PC-3 (cell line): Measurements from ENCODE around the gene KRTAP1-5. TPM values are rescaled to one million over a fixed set of nuclear protein-coding genes. Genes with fewer than 3 reads are reported as not detected.
"Not testable (repeated sequence)": the region's sequence is repeated elsewhere in the genome, so short reads cannot be mapped to it uniquely, and the experiment has no call there.

Experiments used
- ATAC-seq: fragments of 200-7000 bp; cut with Tn5 transposase; 2 replicates; pipeline ENCODE4 v1.9.1; 2020; ENCODE audit warnings: mild to moderate bottlenecking, moderate library complexity
- BruUV-seq: library from RNA; stranded (reverse); fragments of 400-500 nt; replicated peaks from 2 replicates; lab custom pipeline; 2021; lab: Mats Ljungman, UMichigan
- CTCF ChIA-PET: fragments of 300-600 bp; sonication (Branson Sonifier 250); formaldehyde crosslinking; loops from one replicate; lab custom pipeline; 2022; ENCODE audit warnings: antibody characterized with exemption; lab: Charles Lee
- POLR2A ChIA-PET: fragments of 300-600 bp; sonication (Branson Sonifier 250); formaldehyde crosslinking; loops from one replicate; lab custom pipeline; 2022; ENCODE audit warnings: antibody characterized with exemption; ENCODE audit not compliant: unreplicated experiment; lab: Charles Lee
- DNase-seq: peaks from one replicate; pipeline ENCODE4 v3.0.0-alpha.2; 2015
- H2AFZ ChIP-seq: fragments of 300-600 bp; sonication (generic); 2 replicates; pipeline ENCODE4 v1.6.0; 2016; ENCODE audit warnings: antibody characterized with exemption, low read length
- H3F3A ChIP-seq: fragments of 300-600 bp; sonication (generic); one replicate; pipeline ENCODE4 v1.6.0; 2017; ENCODE audit warnings: antibody characterized with exemption, low read length, control low read depth, mild to moderate bottlenecking; ENCODE audit not compliant: unreplicated experiment
- H3K27ac ChIP-seq: fragments of 300-600 bp; sonication (generic); 2 replicates; pipeline ENCODE4 v1.5.1; 2016; ENCODE audit warnings: mild to moderate bottlenecking, low read length
- H3K27me3 ChIP-seq: fragments of 300-600 bp; sonication (generic); 2 replicates; pipeline ENCODE4 v1.6.1; 2016; ENCODE audit warnings: low read length, mixed read lengths
- H3K36me3 ChIP-seq: fragments of 300-600 bp; sonication (generic); 2 replicates; pipeline ENCODE4 v1.6.1; 2016; ENCODE audit warnings: low read depth, mixed run types, low read length, mixed read lengths
- H3K4me1 ChIP-seq: fragments of 300-600 bp; sonication (generic); 2 replicates; pipeline ENCODE4 v1.5.1; 2016; ENCODE audit warnings: low read length; ENCODE audit not compliant: insufficient read depth
- H3K4me2 ChIP-seq: fragments of 300-600 bp; sonication (generic); 2 replicates; pipeline ENCODE4 v1.6.0; 2016; ENCODE audit warnings: low read length
- H3K4me3 ChIP-seq: fragments of 300-600 bp; sonication (generic); 2 replicates; pipeline ENCODE4 v1.5.1; 2016; ENCODE audit warnings: mild to moderate bottlenecking, low read length, mixed read lengths
- H3K79me2 ChIP-seq: fragments of 300-600 bp; sonication (generic); 2 replicates; pipeline ENCODE4 v1.6.1; 2017; ENCODE audit warnings: low read length, mixed read lengths
- H3K9ac ChIP-seq: fragments of 300-600 bp; sonication (generic); 2 replicates; pipeline ENCODE4 v1.6.0; 2016; ENCODE audit warnings: mild to moderate bottlenecking, low read length
- H3K9me2 ChIP-seq: fragments of 300-600 bp; sonication (generic); replicated peaks from 2 replicates; pipeline ENCODE4 v1.6.1; 2016; ENCODE audit warnings: mixed run types, low read length, mixed read lengths
- H3K9me3 ChIP-seq: fragments of 300-600 bp; sonication (generic); 2 replicates; pipeline ENCODE4 v1.6.1; 2016; ENCODE audit warnings: low read length, mixed read lengths
- H4K20me1 ChIP-seq: fragments of 300-600 bp; sonication (generic); 2 replicates; pipeline ENCODE4 v1.6.1; 2016; ENCODE audit warnings: low read length, mixed read lengths
- CTCF ChIP-seq: fragments of 300-600 bp; sonication (generic); conservative IDR thresholded peaks from 2 replicates; pipeline ENCODE4 v1.5.1; 2017; ENCODE audit warnings: antibody characterized with exemption, low read depth, mild to moderate bottlenecking, low read length
- EZH2 ChIP-seq: fragments of 300-600 bp; sonication (generic); IDR thresholded peaks from one replicate; pipeline ENCODE4 v1.6.1; 2017; ENCODE audit warnings: antibody characterized with exemption, mild to moderate bottlenecking, low read length; ENCODE audit not compliant: unreplicated experiment
- EZH2phosphoT487 ChIP-seq: fragments of 300-600 bp; sonication (generic); IDR thresholded peaks from 2 replicates; pipeline ENCODE4 v1.6.1; 2018; ENCODE audit warnings: mild to moderate bottlenecking, antibody characterized with exemption, low read length, borderline replicate concordance
- intact Hi-C: fragments of 100-400 bp; cut with micrococcal nuclease; formaldehyde crosslinking; loops from 2 replicates; pipeline ENCODE4 v1.9.0; 2023
- total RNA-seq: library from RNA; depleted of rRNA; stranded (reverse); fragments of >200 nt; gene quantifications from 2 replicates; pipeline ENCODE4 v1.2.3, GENCODE V29; 2014

Gene KRTAP1-5
- total RNA-seq, 1 experiment from 2014 or later, result 0.51 TPM

- peak; percentile 86 for DNase-seq
- Histone ChIP-seq H4K20me1 (no peaks in the 10 kb centered on the region), H3K4me3 (no peak within 1 kb of the TSS), H3K9me3 (no peaks in the 10 kb centered on the region), H3K79me2 (no peaks in the 10 kb centered on the region), H3K9me2 (no peaks in the 10 kb centered on the region), H3K9ac (peak within 1 kb of the TSS; percentile 57), H3K4me2 (peak within 1 kb of the TSS; percentile 54), H3K27me3 (no peaks in the 10 kb centered on the region), H3K4me1 (peaks cover 67% of the 10 kb centered on the region), H3F3A (peaks cover 8% of the 10 kb centered on the region), H3K27ac (peak within 1 kb of the TSS; percentile 94), H2AFZ (no peak within 1 kb of the TSS), H3K36me3 (no peaks in the 10 kb centered on the region)
- ATAC-seq, result peak; percentile 48
- intact Hi-C loops, result loop anchor here (5.0 to 10.0 kb wide), 3 partner anchors 55 to 155 kb away; partner anchors contain the start of gene KRTAP3-1
- TF ChIP-seq CTCF (no peak), EZH2 (no peak), EZH2phosphoT487 (no peak)
- ChIA-PET CTCF (no interaction called here), POLR2A (no interaction called here)
- BruUV-seq, result no TSS peak
Measured at GRCh38 chr17:41060052-41060604, 33.1 kb upstream of the KRTAP1-5 start, which contains the start of gene KRTAP2-3. Gene KRTAP2-3 (minus strand): TSS chr17:41060114. CDS start chr17:41060050, 64 bp downstream.

DNA sequence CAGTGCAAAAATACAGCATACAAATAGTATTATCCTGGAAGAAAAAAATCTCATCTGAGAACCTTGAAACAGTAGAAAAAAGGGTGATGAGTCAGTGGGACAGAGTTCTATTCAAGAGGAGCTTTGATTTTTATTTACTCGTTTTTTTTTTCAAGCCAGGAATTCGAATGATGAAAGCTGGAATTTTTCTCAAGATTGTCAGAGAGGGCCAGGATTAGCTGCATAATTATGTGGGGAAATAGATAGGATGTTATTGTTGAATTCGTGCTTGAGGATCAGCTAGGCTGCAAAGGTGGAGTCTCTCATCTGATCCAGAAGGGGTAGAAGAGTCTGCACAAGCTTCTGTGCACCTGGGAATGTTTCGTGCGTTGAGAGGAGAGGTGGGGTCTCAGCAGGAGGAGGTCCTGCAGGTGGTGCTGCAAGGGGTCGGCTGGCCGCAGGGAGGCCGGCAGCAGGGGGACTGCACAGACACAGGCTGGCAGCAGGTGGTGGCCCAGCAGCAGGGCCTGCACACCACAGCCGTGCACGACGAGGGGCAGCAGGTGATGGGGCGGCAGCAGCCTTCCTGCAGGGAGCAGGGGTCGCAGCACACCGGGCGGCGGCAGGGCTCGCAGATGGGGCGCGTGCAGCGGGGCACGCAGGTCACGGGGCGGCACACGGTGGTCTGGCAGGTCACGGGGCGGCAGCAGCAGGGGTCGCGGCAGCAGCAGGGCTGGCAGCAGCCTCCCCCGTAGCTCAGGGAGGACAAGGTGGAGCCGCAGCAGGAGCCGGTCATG lies 32.5 kb upstream of the KRTAP1-5 start:
- H3K79me2 ChIP-seq, H3K4me3 ChIP-seq, CTCF ChIA-PET, H3K27me3 ChIP-seq, H3K9me3 ChIP-seq, H4K20me1 ChIP-seq, BruUV-seq, H3K36me3 ChIP-seq, H3K9me2 ChIP-seq, H2AFZ ChIP-seq, H3F3A ChIP-seq: not testable (repeated sequence)
- DNase-seq (peak; percentile 81), ATAC-seq (peak; percentile 18)
- intact Hi-C loops, result loop anchor here (2.0 to 10.0 kb wide), 5 partner anchors 55 to 263 kb away; partner anchors contain the start of gene KRTAP3-1
- H3K27ac ChIP-seq, result peak overlapping the region; percentile 94
- H3K4me1 ChIP-seq, result peaks cover 61% of the 10 kb centered on the region
- POLR2A ChIA-PET, result interaction anchor here (0.5 to 0.6 kb wide), 2 partner anchors 20 to 72 kb away, joined by 3 to 5 read pairs; no protein-coding TSS in a partner anchor
- peak overlapping the region; percentile 54 for H3K4me2 ChIP-seq
- peak overlapping the region; percentile 57 for H3K9ac ChIP-seq

DNA sequence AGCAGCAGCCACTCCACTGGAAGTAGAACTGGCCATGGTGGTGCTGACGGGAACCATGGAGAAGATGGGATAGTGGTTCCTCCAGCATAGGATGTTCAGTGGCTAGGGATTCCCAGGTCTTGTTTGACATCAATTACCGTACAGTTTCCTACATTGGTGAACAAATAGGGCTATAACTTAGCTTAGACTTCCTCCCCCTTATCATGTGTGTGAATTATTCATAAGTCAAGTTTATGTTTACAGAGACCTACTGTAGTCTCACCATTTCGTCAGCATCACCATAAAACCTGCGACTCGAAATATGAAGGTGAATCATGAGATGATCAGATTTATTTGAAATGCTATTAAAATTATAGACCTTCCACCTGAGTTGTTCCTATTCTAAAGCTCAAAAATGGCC lies 31.7 kb upstream of the KRTAP1-5 start:
- DNase-seq (peak; percentile 89), ATAC-seq (peak; percentile 80)
- no TSS peak for BruUV-seq
- Histone ChIP-seq H4K20me1 (no peaks in the 10 kb centered on the region), H3K79me2 (no peaks in the 10 kb centered on the region), H3K9me3 (no peaks in the 10 kb centered on the region), H3K9me2 (no peaks in the 10 kb centered on the region), H3K27ac (peak overlapping the region; percentile 94), H3F3A (peaks cover 8% of the 10 kb centered on the region), H3K27me3 (no peaks in the 10 kb centered on the region), H3K4me1 (peaks cover 55% of the 10 kb centered on the region), H3K9ac (peak overlapping the region; percentile 57), H2AFZ (no peak overlapping the region), H3K36me3 (no peaks in the 10 kb centered on the region), H3K4me3 (no peak overlapping the region), H3K4me2 (peak overlapping the region; percentile 54)
- no peak for TF ChIP-seq CTCF
- no peak for TF ChIP-seq EZH2
- TF ChIP-seq EZH2phosphoT487, result no peak
- CTCF ChIA-PET, result no interaction called here
- POLR2A ChIA-PET, result interaction anchor here (0.5 to 0.6 kb wide), 2 partner anchors 20 to 73 kb away, joined by 3 to 5 read pairs; no protein-coding TSS in a partner anchor
- intact Hi-C loops, result loop anchor here (2.0 kb wide), 2 partner anchors 150 to 264 kb away; no protein-coding TSS in a partner anchor
